Measurements from ENCODE around the gene DRG2.

Gene DRG2

GRCh38 chr17:18087610-18088491 is at the start of gene DRG2:
Gene DRG2 (plus strand): TSS chr17:18087948. CDS start chr17:18088024, 76 bp downstream.
- H3K9me3 ChIP-seq (ENCODE audit: control insufficient read depth in 1 of 2, low read length in 2 of 2): no peaks in the 10 kb centered on the region
- H3K4me1 ChIP-seq (ENCODE audit: control insufficient read depth in 1 of 2, insufficient read depth in 2 of 2, low read length in 2 of 2): peaks cover 8 to 13% of the 10 kb centered on the region in 2 donors
- peak within 1 kb of the TSS; percentile 84 for H3K27ac ChIP-seq (ENCODE audit: low read length)
- H3K27me3 ChIP-seq (ENCODE audit: low read depth, low read length): no peaks in the 10 kb centered on the region
- H3K4me3 ChIP-seq (ENCODE audit: low read depth in 1 of 2, low read length in 2 of 2): peak within 1 kb of the TSS; percentile 89 to 93
- peaks cover 0 to 12% of the 10 kb centered on the region in 2 donors for H3K36me3 ChIP-seq (ENCODE audit: control insufficient read depth in 1 of 2, insufficient read depth in 2 of 2, low read length in 2 of 2)

GRCh38 chr17:18038149-18038850 is 49.4 kb upstream of the DRG2 start:
- H3K4me1 ChIP-seq (ENCODE audit: control insufficient read depth in 1 of 2, insufficient read depth in 2 of 2, low read length in 2 of 2): peaks cover 23 to 31% of the 10 kb centered on the region in 2 donors
- H3K4me3 ChIP-seq (ENCODE audit: low read depth in 1 of 2, low read length in 2 of 2): peak overlapping the region; percentile 82 to 94
- H3K36me3 ChIP-seq (ENCODE audit: control insufficient read depth in 1 of 2, insufficient read depth in 2 of 2, low read length in 2 of 2): no peaks in the 10 kb centered on the region
- no peaks in the 10 kb centered on the region for H3K9me3 ChIP-seq (ENCODE audit: control insufficient read depth in 1 of 2, low read length in 2 of 2)
- H3K27ac ChIP-seq (ENCODE audit: low read length): peak overlapping the region; percentile 48
- no peaks in the 10 kb centered on the region for H3K27me3 ChIP-seq (ENCODE audit: low read depth, low read length)

GRCh38 chr17:18038861-18039534 is 48.8 kb upstream of the DRG2 start, which contains the start of the genes ATPAF2 and GID4:
Gene ATPAF2 (minus strand): TSS chr17:18039168. CDS start chr17:18039013, 155 bp downstream.
Gene GID4 (plus strand): TSS chr17:18039408. CDS start chr17:18039465, 57 bp downstream.
- H3K4me3 ChIP-seq (ENCODE audit: low read depth in 1 of 2, low read length in 2 of 2): peak within 1 kb of the TSS; percentile 82 to 94
- H3K27me3 ChIP-seq (ENCODE audit: low read depth, low read length): no peaks in the 10 kb centered on the region
- H3K4me1 ChIP-seq (ENCODE audit: control insufficient read depth in 1 of 2, insufficient read depth in 2 of 2, low read length in 2 of 2): peaks cover 21 to 31% of the 10 kb centered on the region in 2 donors
- peak within 1 kb of the TSS; percentile 48 for H3K27ac ChIP-seq (ENCODE audit: low read length)
- H3K9me3 ChIP-seq (ENCODE audit: control insufficient read depth in 1 of 2, low read length in 2 of 2): no peaks in the 10 kb centered on the region
- H3K36me3 ChIP-seq (ENCODE audit: control insufficient read depth in 1 of 2, insufficient read depth in 2 of 2, low read length in 2 of 2): no peaks in the 10 kb centered on the region

- Histone ChIP-seq H3K9me3 (ENCODE audit: control insufficient read depth in 1 of 2, low read length in 2 of 2) (no peaks in the 10 kb centered on the region), H3K36me3 (ENCODE audit: control insufficient read depth in 1 of 2, insufficient read depth in 2 of 2, low read length in 2 of 2) (no peaks in the 10 kb centered on the region), H3K27ac (ENCODE audit: low read length) (no peak overlapping the region), H3K4me3 (ENCODE audit: low read depth in 1 of 2, low read length in 2 of 2) (peak overlapping the region; percentile 82 to 94), H3K4me1 (ENCODE audit: control insufficient read depth in 1 of 2, insufficient read depth in 2 of 2, low read length in 2 of 2) (peaks cover 21 to 31% of the 10 kb centered on the region in 2 donors), H3K27me3 (ENCODE audit: low read depth, low read length) (no peaks in the 10 kb centered on the region)
These were observed 48.0 kb upstream of the DRG2 start for GRCh38 chr17:18039535-18040260.

GRCh38 chr17:18040261-18040858 is 47.4 kb upstream of the DRG2 start:
- peaks cover 0 to 5% of the 10 kb centered on the region in 2 donors for H3K36me3 ChIP-seq (ENCODE audit: control insufficient read depth in 1 of 2, insufficient read depth in 2 of 2, low read length in 2 of 2)
- no peaks in the 10 kb centered on the region for H3K9me3 ChIP-seq (ENCODE audit: control insufficient read depth in 1 of 2, low read length in 2 of 2)
- H3K4me1 ChIP-seq (ENCODE audit: control insufficient read depth in 1 of 2, insufficient read depth in 2 of 2, low read length in 2 of 2): peaks cover 21 to 31% of the 10 kb centered on the region in 2 donors
- H3K27me3 ChIP-seq (ENCODE audit: low read depth, low read length): no peaks in the 10 kb centered on the region
- H3K27ac ChIP-seq (ENCODE audit: low read length): no peak overlapping the region
- peak overlapping the region; percentile 82 to 94 for H3K4me3 ChIP-seq (ENCODE audit: low read depth in 1 of 2, low read length in 2 of 2)

- Histone ChIP-seq H3K27ac (ENCODE audit: low read length) (no peak overlapping the region), H3K9me3 (ENCODE audit: control insufficient read depth in 1 of 2, low read length in 2 of 2) (no peaks in the 10 kb centered on the region), H3K27me3 (ENCODE audit: low read depth, low read length) (no peaks in the 10 kb centered on the region), H3K4me1 (ENCODE audit: control insufficient read depth in 1 of 2, insufficient read depth in 2 of 2, low read length in 2 of 2) (peaks cover 21 to 31% of the 10 kb centered on the region in 2 donors), H3K36me3 (ENCODE audit: control insufficient read depth in 1 of 2, insufficient read depth in 2 of 2, low read length in 2 of 2) (peaks cover 0 to 14% of the 10 kb centered on the region in 2 donors), H3K4me3 (ENCODE audit: low read depth in 1 of 2, low read length in 2 of 2) (no peak overlapping the region)
These were observed 46.0 kb upstream of the DRG2 start for GRCh38 chr17:18041776-18042175.

GRCh38 chr17:18042983-18043382 is 44.8 kb upstream of the DRG2 start:
- peaks cover 0 to 24% of the 10 kb centered on the region in 2 donors for H3K36me3 ChIP-seq (ENCODE audit: control insufficient read depth in 1 of 2, insufficient read depth in 2 of 2, low read length in 2 of 2)
- no peak overlapping the region for H3K4me3 ChIP-seq (ENCODE audit: low read depth in 1 of 2, low read length in 2 of 2)
- H3K27ac ChIP-seq (ENCODE audit: low read length): no peak overlapping the region
- H3K9me3 ChIP-seq (ENCODE audit: control insufficient read depth in 1 of 2, low read length in 2 of 2): no peaks in the 10 kb centered on the region
- no peaks in the 10 kb centered on the region for H3K27me3 ChIP-seq (ENCODE audit: low read depth, low read length)
- peaks cover 16 to 24% of the 10 kb centered on the region in 2 donors for H3K4me1 ChIP-seq (ENCODE audit: control insufficient read depth in 1 of 2, insufficient read depth in 2 of 2, low read length in 2 of 2)

- Histone ChIP-seq H3K27me3 (ENCODE audit: low read depth, low read length) (no peaks in the 10 kb centered on the region), H3K36me3 (ENCODE audit: control insufficient read depth in 1 of 2, insufficient read depth in 2 of 2, low read length in 2 of 2) (peaks cover 0 to 24% of the 10 kb centered on the region in 2 donors), H3K27ac (ENCODE audit: low read length) (no peak overlapping the region), H3K4me3 (ENCODE audit: low read depth in 1 of 2, low read length in 2 of 2) (no peak overlapping the region), H3K4me1 (ENCODE audit: control insufficient read depth in 1 of 2, insufficient read depth in 2 of 2, low read length in 2 of 2) (peaks cover 13 to 19% of the 10 kb centered on the region in 2 donors), H3K9me3 (ENCODE audit: control insufficient read depth in 1 of 2, low read length in 2 of 2) (no peaks in the 10 kb centered on the region)
These were observed 44.3 kb upstream of the DRG2 start for GRCh38 chr17:18043491-18043890.

GRCh38 chr17:18044609-18045008 is 43.1 kb upstream of the DRG2 start:
- Histone ChIP-seq H3K36me3 (ENCODE audit: control insufficient read depth in 1 of 2, insufficient read depth in 2 of 2, low read length in 2 of 2) (peaks cover 0 to 24% of the 10 kb centered on the region in 2 donors), H3K27me3 (ENCODE audit: low read depth, low read length) (no peaks in the 10 kb centered on the region), H3K9me3 (ENCODE audit: control insufficient read depth in 1 of 2, low read length in 2 of 2) (no peaks in the 10 kb centered on the region), H3K4me3 (ENCODE audit: low read depth in 1 of 2, low read length in 2 of 2) (no peak overlapping the region), H3K27ac (ENCODE audit: low read length) (no peak overlapping the region), H3K4me1 (ENCODE audit: control insufficient read depth in 1 of 2, insufficient read depth in 2 of 2, low read length in 2 of 2) (peaks cover 13 to 18% of the 10 kb centered on the region in 2 donors)

- H3K4me1 ChIP-seq (ENCODE audit: control insufficient read depth in 1 of 2, insufficient read depth in 2 of 2, low read length in 2 of 2): peaks cover 7 to 9% of the 10 kb centered on the region in 2 donors
- H3K27ac ChIP-seq (ENCODE audit: low read length): no peak overlapping the region
- H3K4me3 ChIP-seq (ENCODE audit: low read depth in 1 of 2, low read length in 2 of 2): no peak overlapping the region
- H3K36me3 ChIP-seq (ENCODE audit: control insufficient read depth in 1 of 2, insufficient read depth in 2 of 2, low read length in 2 of 2): peaks cover 0 to 24% of the 10 kb centered on the region in 2 donors
- H3K27me3 ChIP-seq (ENCODE audit: low read depth, low read length): no peaks in the 10 kb centered on the region
- H3K9me3 ChIP-seq (ENCODE audit: control insufficient read depth in 1 of 2, low read length in 2 of 2): no peaks in the 10 kb centered on the region
These were observed 41.9 kb upstream of the DRG2 start for GRCh38 chr17:18045691-18046350.
